Adrenal gland (tissue), 5 donors: ENCODE measurements around the gene KLHL3.

Experiments
- CTCF ChIP-seq, 6 experiments: fragments of 450-650 bp in 4 of 6; fragments of 200-600 bp in 2 of 6; sonication (generic) in 1 of 6; IDR thresholded peaks; 1 replicate in 5 of 6; 2 replicates in 1 of 6; pipeline versions ENCODE4 v1.5.1 to v1.8.0; 2016 to 2021; ENCODE audit warnings: antibody characterized with exemption in 6 of 6, mild to moderate bottlenecking in 2 of 6, moderate library complexity in 1 of 6
- POLR2A ChIP-seq, 2 donors: fragments of 450-650 bp; IDR thresholded peaks; one replicate each; pipeline ENCODE4 v1.6.1; 2017; ENCODE audit warnings: antibody characterized with exemption in 2 of 2, mild to moderate bottlenecking in 2 of 2, moderate library complexity in 1 of 2
- donor health status: DM: no; HTN: no; CAD: no.

DNA sequence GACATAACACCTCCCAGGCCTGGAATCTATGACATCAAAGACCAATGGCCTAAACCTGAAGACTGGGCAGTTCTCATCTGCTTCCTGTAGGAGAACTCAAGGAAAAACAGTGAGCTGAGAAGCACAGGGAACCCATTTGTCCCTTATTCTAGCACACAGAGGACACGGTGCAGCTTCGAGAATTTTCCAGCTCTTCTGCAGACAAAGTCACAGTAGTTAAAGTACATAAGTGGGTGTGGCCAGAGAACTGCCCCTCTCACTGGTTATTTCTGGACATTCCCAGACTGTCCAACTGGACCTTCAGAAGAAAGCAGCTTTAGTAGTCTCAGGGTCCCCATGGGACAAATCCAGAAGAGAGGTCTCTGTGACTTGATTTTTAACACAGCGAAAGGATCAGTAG, 114.6 kb downstream of the KLHL3 start:
- TF ChIP-seq CTCF (IDR thresholded peaks at IDR 0.05) (no peak), POLR2A (IDR thresholded peaks at IDR 0.05) (no peak)
